ENCODE measurements around the gene LAMA2.

Gene LAMA2

DNA sequence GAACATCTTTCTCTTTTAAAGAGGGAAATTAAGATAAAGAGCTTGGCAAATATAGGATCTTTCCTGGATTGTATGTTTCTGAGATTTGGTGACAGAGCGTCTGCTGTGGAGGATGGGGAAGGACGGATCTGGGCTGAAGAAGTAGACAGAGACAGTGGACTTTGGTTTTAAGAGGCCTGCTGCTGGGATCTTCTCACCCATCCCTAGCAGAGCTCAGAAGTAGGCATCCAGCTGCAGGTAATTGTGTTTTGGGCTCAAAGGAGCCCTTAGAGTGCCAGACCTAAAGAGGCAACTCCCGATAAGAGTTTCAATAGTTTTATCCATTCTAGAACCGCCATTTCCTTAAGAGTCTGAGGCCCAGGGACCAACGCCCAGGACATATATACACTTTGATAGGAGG lies 20.8 kb downstream of the LAMA2 start:
- no peak for DNase-seq

DNA sequence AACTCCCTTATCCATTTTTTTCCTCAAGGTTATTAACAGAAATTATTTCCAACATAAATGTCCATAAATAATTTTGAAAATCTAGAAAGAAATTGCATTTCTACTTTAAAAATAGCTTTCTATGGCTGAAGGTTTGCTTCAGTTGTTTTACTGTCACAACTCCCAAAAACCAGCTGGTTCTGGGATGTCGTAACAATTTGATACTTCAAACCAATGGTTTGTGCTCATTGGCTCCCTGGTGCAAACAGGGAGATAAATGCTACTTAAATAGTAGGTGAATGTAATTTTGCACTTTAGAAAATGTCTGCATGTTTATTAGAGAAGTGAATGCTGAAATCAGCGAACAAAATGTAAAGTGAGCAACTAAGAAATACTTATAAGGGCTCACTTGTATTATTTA lies 31.1 kb downstream of the LAMA2 start:
- DNase-seq = no peak

DNA sequence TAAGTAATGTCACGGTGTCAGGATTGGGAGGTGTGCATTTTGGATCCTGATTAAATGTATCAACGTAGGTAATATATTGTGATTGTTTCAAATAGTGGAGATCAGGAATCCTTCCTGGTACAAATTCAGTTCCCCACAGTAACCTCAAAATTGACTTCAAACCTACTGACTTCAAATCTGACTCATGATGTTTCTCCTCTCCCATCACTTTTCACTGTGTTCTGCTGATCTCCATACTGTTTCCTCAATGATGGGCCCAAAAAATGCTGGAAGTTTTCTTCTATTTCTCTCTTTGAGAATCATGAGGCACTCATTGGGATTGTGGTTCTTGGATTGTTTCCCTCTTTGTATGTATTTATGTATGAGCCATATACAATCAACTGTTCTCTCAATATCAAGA lies 35.9 kb downstream of the LAMA2 start:
- no peak for DNase-seq

- no peak for DNase-seq
These were observed 36.7 kb downstream of the LAMA2 start for GRCh38 chr6:128919412-128920180.

DNA sequence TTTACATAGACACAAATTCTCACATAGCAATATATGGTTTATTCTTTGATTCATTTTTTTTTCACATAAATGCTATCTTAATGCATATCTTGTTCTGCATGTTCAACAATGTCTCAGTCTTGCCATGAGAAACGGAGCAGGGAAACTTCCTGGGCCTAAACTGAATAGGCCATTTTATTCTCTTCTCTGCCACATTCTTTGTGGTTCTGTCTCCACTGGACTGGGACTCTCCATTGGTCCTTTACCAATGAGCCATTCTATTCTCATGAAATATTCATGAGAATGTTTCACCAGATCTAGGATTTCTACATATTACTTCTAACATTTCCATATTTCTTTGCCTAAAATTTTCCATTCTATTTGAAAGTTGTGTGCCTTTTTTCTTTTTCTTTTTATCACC lies 42.8 kb downstream of the LAMA2 start:
- no peak for DNase-seq

GRCh38 chr6:128929869-128930268 lies 46.9 kb downstream of the LAMA2 start:
- no peak for DNase-seq

DNA sequence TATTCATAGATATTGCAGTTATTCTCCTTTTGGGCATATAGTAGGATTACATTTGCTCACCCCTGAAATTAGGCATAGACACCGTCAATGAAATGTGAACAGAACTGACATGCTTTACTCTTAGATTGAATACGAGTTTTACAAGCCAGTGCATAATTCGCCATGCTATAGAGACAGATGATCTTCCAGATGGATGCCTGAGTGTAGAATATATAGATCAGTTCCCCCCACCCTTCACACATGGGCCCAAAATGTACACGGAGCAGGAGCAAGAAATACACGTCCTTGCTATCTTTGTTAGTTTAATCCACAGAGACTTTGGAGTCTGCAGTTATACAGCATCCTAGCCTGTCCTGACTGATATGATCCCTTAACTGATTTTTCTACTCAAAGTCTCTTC lies 47.4 kb downstream of the LAMA2 start:
- DNase-seq = no peak

DNA sequence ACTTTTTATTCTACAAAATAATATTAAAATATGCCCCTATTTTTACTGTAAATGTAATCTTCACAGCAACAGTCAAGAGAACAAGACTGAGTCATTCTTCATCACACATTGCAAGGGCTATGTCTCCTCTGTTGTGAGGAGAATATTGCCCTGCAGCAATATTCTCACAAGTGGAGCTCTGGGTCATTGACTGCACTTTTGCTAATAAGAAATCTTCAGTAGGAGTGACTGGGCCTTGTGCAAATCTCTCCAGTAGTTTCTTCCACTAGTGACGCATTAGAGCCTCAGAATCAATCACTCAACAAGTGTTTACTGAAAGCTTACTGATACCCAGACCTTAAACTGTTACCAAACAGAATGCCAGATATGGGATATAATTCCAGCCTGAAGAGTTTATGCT lies 49.1 kb downstream of the LAMA2 start:
- DNase-seq = no peak

DNA sequence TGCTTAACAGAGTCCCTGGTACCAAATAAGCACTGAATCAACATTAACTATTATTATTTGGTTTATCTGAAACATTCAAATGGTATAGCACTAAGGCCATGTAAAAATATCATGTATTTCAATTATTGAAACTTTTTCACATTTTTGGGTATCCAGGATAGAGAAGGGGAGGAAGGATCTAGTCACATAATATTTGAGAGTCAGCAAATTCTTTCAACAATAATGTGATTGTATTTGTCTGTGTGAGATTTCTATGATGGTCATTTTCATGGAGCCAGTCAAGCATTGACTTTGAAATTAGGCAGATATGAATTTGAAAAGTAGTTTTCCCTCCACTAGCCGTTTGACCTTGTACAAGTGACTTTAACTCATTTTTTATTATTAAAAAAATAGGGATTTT lies 67.9 kb downstream of the LAMA2 start:
- no peak for DNase-seq

DNA sequence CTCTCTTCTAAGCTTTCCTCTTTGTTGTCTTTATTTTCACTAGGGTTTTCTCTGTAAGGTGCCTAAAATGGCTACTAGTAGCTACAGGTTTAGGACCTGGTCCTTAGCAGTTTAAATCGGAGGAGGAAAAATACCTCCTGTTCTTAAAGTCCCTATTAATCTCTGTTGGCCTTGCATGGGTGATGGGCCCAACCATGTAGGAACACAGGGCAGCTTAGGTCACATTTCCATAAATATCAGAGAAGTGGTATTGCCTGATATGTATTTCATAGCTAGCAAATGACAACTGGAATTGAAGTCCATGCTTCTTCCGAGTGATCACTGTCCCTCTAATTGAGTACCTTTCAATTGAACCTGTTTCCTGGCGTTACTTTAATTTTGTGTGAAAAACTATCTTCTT lies 70.0 kb downstream of the LAMA2 start:
- DNase-seq = no peak

DNA sequence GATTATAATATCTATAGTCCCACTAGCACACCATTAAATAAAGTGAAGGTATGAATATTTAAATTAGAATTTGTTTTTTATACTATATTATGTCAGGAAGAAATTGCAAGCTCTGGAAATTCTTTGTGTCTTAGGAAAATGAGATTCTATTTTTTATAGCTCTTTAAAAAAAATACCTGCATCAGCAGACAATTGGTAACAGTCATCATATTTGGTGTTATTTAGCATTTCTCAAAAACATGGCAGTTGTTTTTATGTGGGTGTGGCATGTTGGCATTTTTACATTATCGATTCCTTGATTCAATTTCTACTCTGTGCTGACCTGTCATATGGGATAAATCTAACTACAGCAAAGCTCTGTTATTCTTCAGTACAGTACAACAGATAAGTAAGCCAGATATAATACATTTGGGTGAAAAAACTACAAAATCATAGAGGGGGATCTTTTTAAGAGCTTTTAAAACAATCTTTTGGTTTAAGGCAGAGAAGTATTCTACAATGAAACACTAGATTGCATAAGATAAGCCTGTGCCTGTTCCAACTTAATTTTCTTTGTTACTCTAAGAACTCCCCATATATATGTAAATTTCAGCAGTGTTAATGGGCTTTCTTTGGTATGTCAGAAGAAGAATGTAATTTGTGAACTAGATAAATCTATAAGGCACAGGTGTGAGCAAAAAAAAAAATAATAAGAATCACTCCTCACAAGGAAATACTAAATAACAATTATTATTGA lies 71.5 kb downstream of the LAMA2 start:
- DNase-seq = no peak

DNA sequence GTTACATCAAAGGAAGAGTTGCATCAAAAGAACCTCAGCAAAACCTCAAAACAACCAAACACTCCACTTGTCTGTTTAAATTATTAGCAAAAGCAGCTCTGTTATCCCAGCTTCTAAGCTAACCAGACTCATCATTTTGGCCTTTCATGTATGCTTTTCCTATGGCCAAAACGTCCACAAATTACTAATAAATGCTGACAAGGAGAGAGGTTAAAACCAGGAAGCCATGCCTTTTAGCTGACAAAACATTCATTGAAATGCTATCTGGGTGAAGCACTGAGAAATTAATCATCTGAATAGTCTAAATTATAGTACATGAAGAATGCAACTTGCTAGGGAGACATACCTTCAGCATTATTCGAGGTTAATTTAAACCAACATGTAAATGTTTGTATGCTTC lies 80.6 kb downstream of the LAMA2 start:
- no peak for DNase-seq

DNA sequence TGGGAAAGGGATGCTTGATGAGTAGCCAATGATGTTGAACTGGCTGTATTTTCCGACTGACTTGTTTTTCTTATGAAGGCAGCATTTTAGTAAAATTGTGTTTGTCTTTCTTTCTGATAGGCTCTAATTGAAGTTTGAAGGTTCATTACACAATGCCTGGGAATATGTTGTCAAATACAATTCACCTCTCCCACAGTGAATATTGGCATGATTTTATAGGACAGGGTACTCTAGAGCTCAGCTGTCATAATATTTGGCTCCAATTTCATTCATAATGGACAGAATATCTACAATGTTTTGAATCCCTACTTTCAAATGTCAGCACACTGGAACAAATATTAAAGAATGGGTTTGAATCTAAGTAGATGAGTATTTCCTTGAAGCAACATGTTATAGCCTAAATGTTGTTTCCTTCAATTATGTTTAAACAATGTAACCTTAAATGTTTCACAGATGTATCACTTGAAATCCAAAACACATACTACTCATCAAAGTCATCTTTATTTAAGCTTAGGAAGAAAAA lies 81.4 kb downstream of the LAMA2 start:
- DNase-seq = no peak

DNA sequence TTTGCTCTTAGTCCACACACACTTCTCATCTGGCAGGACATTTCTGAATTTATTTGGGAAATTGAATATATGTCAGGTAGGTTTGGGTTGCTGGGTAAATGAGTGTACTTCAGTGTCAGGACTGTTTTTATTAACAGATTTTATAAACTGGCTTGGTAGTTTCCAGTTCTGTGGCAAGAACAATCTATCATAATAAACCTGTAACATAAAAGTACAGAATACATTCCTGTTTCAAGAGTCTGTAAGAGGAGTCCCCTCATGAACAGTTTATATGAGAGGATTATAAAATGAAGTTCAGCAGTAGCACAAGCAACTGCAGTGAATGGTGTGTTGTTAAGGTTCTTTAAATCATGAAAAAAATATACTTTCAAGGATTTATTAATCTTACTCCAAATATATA lies 81.8 kb downstream of the LAMA2 start:
- DNase-seq = no peak

DNA sequence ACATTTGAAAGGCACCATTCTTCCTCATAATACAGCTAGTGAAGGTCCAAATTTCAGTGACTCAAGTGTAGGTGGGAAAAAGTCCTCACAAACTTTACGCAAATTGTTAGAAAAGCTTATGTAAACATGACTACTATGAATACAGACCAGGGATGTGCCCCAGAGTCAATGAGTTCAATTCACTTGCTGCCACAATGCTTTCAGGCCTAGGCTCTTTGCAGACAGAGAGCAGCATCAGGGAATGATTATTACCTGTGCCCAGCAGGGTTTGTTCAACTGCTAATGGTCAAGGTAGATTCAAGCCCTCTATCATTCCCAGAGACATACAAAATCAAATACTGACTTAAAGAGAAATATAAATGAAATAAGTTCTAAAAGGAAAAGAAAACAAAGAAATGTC lies 84.0 kb downstream of the LAMA2 start:
- no peak for DNase-seq

GRCh38 chr6:128979071-128979470 lies 96.1 kb downstream of the LAMA2 start:
- DNase-seq = no peak

DNA sequence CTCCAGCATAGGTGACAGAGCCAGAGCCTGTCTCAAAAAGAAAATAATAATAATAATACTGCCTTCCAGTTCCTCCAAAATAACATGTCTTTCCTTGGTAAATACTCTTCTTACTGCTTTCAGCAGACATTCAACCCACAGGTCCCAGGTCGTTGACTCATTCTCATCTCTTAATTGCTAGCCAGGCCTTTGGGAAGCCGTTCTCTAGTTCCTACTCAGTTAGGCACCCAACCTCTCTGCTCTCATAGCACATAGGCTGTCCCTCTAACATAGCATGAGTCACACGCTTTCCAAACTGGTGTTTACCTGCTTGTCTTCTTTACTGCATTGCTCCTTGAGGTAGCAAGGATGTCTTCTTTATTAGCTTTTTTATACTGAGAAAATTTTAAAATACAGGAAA lies 98.8 kb downstream of the LAMA2 start:
- no peak for DNase-seq

GRCh38 chr6:128990360-128990759 lies 107.4 kb downstream of the LAMA2 start:
- DNase-seq = no peak

GRCh38 chr6:128990915-128991314 lies 108.0 kb downstream of the LAMA2 start:
- no peak for DNase-seq

- DNase-seq = no peak
These were observed 110.2 kb downstream of the LAMA2 start for GRCh38 chr6:128993166-128993565.

DNA sequence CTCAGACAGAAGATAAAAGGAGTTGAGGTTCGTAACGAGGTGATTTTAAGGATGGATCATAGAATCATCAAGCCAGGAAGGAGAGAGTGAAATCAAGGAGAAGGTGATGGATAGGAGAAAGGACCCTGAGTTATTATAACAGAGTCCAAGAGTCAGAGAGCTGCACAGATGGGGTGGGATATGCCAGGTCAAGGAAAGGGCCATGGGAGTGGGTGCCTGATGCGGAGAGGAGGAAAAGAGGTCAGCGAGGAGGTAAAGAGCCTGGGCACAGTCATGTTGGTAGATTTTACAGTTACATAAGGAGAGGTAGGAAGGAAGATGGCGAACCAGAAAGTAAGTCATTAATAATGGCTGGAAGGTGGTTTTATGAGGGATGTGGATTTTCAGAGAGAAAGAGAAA lies 114.9 kb downstream of the LAMA2 start:
- no peak for DNase-seq

- DNase-seq = no peak
These were observed 124.0 kb downstream of the LAMA2 start for GRCh38 chr6:129006724-129007514.

DNA sequence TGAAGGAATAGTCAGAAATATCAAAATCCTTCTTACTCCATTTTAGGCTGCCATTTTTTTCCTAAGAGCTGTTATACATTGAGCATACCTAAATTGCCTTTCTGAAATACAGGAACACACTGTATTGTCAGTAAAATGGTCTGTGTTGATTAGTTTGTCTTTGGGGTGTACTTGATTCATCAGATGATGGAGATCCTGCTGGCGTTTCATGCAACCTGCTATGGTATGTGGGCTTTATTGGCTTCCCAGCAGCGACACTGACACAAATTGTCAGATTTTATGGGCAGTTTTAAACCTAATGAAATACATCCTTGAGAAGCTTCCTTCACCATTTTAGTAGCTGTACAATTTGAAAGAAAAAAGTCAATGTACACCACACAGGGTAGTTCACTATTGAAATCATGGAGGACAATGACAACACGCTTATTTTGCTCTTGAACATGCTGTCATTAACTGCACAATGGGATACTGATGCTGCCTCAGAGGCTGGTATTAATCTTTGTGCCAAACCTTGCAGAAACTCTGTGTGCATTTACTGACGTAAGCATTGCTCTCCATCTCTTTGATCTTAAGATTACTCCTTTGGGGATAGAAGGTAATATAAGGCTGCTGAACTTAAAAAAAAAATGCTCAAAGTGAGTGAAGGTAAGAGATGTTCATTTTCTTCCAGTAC lies 124.9 kb downstream of the LAMA2 start:
- no peak for DNase-seq
